ENCODE measurements around the gene SLIT3.

SLIT3 gene

GRCh38 chr5:168721002-168721753, 579.8 kb downstream of the SLIT3 start:
- no peak for DNase-seq

DNA sequence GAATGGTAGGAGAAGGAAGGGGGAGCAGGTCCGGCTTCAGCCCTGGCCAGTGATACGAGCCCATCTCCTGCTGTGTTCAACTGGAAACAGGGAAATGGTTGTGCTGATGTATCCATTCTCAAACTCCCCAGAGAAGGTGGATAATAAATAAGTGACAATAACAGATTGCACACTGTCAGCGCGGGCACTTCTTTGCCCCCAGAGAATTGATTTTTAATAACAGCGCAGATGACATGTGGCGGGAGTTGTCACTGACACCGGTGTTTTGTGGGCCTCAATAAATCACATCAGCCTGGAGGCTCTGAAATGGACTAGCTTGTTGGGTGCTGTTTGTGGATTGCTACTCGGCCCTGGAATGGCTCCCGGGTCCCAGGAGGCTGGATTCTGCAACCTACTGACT, 580.4 kb downstream of the SLIT3 start:
- no peak for DNase-seq

DNA sequence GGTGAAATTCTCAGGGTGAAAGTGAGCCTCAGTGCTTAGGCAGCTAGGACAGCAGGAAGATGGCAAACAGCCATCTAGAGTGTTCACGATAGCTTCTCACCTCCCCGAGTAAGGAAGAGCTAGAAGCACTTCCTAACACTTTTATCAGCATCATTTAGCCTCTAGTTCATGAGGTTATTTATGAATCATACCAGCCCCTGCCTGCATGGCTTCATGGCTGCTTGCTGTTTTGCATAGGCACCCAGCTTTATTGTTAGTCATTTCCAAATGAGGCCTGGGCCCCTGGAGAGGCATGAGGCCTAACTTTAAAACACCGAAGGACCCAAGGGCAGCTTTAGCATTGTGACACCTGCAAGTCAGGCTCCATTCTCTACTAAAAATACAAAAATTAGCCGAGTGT, 586.9 kb downstream of the SLIT3 start:
- no peak for DNase-seq

DNA sequence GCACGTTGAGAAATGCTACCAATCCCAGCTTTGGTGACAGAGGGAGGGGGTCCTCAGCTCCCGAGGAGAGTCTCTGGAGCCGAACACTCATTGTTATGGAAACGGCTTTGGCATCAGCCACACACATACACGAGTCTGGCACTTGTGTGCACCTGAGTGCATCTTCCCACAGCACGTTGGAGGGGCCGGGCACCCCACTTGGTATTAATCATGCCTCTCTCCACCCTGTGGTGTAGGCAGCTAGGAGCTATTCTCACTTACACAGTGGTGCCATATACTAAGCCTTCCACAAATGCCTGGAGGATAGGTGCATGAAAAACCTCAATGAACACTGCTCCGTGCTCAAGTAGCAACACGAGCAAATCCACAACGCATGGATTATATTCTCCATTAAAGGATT, 587.9 kb downstream of the SLIT3 start:
- no peak for DNase-seq

DNA sequence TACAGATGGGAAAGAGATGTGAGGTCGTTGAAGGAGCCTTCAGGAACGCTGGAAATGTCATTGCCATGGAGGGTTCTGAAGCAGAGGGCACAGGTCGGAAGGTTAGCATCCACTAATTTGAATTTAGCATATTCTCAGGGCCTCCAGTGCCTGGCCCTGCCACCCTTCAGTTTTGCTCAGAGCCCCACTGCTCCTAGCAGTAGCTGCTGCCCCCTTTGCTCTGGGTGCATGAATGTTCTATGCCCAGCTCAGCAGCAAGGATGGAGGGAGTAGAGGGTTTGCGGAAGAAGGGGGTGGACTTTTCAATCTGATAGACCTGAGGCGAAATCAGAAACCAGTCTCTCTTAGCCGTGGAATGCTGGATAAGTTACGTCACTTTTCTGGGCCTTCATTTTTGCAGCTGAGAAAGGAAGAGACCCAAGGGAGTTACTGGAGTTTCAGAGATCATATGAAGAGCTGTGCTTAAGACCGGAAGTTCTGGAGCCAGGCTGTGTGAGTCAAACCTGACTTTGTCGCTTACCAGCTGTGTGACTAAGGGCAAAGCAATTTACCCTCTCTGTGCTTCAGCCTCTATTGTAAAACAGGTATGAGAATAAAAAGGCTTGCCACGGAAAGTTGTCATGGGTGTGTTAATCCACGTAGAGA, 588.5 kb downstream of the SLIT3 start:
- DNase-seq, result peak; percentile 64

DNA sequence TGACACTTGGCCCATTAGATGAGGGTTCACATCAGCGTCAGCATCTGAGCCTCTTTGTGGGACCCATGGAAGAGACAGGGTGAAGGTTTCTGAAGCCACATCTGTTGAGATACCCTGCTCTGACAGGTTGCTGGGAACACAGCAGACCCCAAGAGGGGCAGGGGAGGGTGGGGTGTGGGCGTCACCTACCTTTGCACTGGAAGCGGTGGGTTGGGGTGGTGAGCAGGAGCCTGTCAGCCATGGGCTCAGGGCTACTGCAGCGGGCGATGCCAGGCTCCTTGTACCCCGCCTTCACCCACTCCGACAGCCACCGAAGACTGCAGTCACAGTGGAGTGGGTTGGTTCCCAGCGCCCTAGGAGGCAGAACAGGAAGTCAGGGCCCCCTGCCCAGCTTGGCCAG, 590.2 kb downstream of the SLIT3 start:
- DNase-seq, result no peak

GRCh38 chr5:168707716-168708695, 592.9 kb downstream of the SLIT3 start:
- DNase-seq, result no peak

GRCh38 chr5:168706655-168707069, 594.3 kb downstream of the SLIT3 start:
- DNase-seq, result peak; percentile 37

- DNase-seq, result no peak
Observed at GRCh38 chr5:168705321-168705720, 595.6 kb downstream of the SLIT3 start.

- DNase-seq, result no peak
Observed at GRCh38 chr5:168702511-168702910, 598.4 kb downstream of the SLIT3 start.

DNA sequence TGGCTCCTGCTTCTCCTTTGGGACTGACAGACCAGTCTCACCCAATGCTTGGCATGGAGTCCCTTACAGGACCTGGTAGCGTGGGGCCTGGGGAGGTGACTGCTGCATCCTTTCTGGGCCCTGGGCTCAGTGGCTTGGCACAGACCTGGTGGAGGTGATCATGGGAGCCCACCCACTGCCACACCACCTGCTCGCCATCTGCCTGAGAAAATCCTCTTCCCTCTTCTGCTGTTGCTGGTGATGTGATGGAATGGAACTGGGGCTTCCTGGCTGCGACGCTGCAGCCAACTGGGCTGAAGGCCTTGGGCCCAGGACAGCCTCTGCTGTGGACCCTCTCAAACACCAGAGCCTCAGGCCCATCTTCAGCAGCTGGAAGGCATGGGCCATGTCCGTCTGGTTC, 599.3 kb downstream of the SLIT3 start:
- no peak for DNase-seq

DNA sequence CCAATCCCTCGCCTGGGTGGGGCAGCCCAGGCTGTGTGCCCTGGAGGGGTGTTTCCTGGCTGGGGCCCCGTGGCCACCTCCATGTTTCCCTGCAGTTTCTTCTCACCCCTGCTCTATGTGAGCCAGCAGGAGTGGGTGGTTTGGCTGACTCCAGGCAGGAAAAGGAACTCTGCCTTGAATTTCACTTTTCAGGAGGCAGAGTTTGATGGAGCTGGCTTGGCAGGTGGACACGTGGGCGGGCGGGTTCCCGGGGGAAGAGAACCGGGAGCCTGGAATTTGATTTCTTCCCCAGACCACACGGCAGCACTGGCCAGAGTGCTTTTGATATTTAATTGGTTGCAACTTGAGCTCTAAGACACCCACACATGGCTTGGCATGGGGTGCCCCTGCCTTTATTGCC, 601.9 kb downstream of the SLIT3 start:
- DNase-seq, result no peak

GRCh38 chr5:168697034-168697720, 603.8 kb downstream of the SLIT3 start:
- no peak for DNase-seq

DNA sequence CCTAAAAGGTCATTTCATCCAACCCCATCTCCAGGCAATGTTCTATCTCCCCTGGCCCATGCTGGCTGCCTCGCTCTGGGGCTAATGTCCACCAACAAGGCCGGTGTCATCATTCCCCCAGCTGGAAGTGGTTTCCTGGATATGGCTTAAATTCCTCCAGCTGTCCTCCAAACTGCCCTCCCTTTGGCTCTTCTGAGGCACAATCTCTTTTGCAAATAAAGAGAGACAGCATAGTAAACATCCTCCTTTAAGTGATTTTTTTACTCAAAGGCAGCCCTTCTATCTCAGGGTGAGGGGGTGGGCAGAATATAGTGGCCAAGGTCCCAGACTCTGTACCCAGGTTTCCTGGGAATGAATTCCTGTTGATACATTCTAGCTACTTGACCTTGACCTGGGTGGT, 604.3 kb downstream of the SLIT3 start:
- DNase-seq, result no peak

DNA sequence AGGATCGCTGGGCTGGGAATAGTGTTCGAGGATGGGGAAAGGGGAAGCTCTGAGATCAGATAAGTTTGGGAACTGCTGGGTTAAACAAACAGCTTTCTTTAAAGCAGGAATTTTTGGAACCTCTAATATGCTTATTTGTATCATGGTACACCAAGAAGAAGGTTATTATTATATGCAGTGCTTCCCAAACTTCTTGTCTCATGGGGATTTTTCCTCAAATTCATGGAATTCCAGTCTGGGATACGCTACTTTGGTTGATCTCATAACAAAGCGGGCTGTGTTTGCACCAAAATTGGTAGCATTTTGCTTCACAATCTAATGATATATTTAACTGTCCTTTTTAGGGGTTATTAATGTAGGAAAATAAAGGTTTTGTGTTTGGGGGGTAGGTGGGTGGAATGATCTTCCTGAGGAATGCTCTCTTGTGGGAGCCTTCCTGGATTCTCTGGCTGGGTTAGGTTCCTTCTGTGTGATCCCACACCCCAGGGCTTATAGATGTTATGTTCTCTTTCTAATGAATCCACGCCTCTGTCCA, 605.6 kb downstream of the SLIT3 start:
- no peak for DNase-seq

GRCh38 chr5:168694289-168694688, 606.6 kb downstream of the SLIT3 start:
- no peak for DNase-seq

DNA sequence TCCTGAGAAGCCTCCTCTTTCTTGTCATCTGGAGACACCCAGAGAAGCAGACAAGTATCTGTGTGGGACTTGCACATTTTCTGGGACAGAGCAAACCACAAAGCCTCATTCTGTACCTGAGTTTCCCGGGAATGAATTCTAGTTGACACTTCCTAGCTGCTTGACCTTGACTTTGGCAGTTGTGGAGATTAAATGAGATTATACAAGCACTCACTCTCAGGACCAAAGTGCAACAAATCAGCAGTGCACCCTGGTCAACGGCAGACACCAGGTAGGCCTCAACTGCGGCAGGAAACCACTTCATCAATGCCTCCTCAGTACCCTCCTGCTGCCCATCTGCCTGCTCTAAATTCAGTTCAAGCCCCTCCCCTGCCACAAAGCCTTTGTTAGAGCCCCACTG, 607.1 kb downstream of the SLIT3 start:
- no peak for DNase-seq

DNA sequence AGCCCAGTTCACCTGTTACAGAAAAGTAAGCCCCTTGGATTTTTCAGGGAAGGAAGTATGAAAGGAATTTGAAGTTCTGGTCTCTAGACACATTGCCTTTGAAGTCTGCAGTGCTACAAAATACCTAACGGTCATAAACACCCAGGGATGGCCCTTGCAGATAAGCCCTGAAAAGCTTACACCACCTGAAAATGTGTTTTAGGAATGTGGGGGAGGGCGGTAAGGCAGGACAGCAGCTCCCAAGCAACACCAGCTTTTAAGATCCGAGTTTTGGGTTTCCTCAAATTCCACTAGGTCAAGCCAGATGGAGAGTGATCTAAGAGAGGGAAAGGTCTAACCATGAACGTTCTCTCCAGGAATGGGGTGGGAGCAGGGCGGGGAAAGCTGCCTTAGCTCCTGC, 607.6 kb downstream of the SLIT3 start:
- DNase-seq, result no peak

DNA sequence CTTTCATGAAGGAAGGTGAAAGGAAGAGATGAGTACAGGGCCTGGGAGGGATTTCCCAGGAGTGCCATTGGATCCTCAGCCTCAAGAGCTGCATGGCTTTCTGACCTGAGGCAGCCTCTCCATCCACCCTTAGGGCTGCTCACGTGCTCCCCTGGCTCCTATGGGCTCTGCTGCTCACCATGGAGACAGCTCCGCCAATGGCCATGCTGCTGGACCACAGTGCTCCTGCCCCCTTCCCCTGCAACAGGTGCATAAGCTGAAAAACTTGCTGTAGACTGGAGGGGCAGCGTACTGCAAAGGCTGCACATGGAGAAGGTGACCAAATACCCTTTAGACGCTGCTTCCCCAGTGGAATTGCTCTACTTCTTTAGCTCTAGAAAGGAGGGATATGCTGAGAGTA, 609.0 kb downstream of the SLIT3 start:
- DNase-seq, result no peak

GRCh38 chr5:168689260-168689659, 611.7 kb downstream of the SLIT3 start:
- no peak for DNase-seq

GRCh38 chr5:168686837-168687236, 614.1 kb downstream of the SLIT3 start:
- no peak for DNase-seq

DNA sequence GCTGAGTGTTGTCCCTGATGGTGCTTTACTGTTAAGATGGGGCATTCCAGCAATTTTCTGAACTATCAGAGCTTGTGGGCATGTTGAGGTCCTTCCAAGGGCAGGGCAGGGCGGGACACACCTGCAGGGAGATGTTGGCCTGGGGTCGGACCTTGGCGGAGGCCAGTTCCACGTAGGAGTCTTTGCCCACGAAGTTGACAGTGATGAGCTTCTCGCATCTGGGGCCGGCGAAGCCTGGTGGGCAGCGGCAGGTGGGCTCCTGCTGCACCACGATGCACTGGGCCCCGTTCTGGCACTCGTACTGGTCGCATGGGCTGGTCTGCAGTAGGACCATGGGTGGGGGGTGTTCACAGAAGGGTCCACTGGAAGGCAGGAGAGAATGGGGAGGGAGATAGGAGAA, 615.4 kb downstream of the SLIT3 start:
- no peak for DNase-seq

DNA sequence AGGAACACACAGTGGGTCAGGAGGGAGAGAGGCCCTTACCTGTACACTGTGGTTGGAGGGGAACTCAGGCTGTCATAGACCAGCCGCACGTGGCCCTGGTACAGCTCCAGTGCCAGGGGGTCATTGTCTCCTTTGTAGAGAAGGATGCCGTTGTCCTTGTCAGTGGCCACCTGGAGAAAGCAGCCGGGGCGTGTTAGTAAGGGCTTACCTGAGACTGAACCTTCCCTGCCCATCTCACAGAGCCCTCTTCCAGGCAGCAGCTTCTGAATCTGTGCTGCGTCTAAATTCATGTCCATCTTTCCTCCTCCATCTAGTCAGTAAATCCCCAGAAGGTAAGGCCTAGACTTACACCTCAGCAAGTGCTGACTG, 617.0 kb downstream of the SLIT3 start:
- no peak for DNase-seq

Data from 8988T (cell line).